Endothelial cell of umbilical vein (primary cell): ENCODE measurements around the gene SIAE. TPM values are rescaled to one million over a fixed set of nuclear protein-coding genes. Genes with fewer than 3 reads are reported as not detected.
A peak's percentile ranks its signal among the peaks of the same experiment; 100 is the strongest.

Source experiments
- BruUV-seq: library from RNA; stranded (reverse); fragments of 400-500 nt; replicated peaks from 2 replicates; lab custom pipeline; 2021; lab: Mats Ljungman, UMichigan
- CTCF ChIA-PET: fragments of 300-600, 350-600 bp; sonication (Branson Sonifier 250); formaldehyde crosslinking; loops from one replicate; lab custom pipeline; 2021; ENCODE audit warnings: antibody characterized with exemption, inconsistent platforms; lab: Charles Lee
- POLR2A ChIA-PET: fragments of 300-600, 350-600 bp; sonication (Branson Sonifier 250); formaldehyde crosslinking; loops from one replicate; lab custom pipeline; 2021; ENCODE audit warnings: antibody characterized with exemption, inconsistent platforms; lab: Charles Lee
- DNase-seq: peaks from one replicate; pipeline ENCODE4 v3.0.0-alpha.2; 2011; ENCODE audit warnings: low read depth, low spot score
- FAIRE-seq: peaks from 2 replicates; lab custom pipeline; 2011; peaks lifted over from hg19 to GRCh38; lab: Jason Lieb, UNC
- H2AFZ ChIP-seq: 2 replicates; pipeline ENCODE4 v1.6.0; 2012; ENCODE audit warnings: low read depth, low read length, control low read depth, inconsistent platforms
- H3K27ac ChIP-seq: 2 replicates; pipeline ENCODE4 v1.5.1; 2011; ENCODE audit warnings: low read depth, mild to moderate bottlenecking, control low read depth, low read length, moderate library complexity; ENCODE audit not compliant: insufficient read depth
- H3K27me3 ChIP-seq, 2 experiments: 2 replicates each; pipeline versions ENCODE4 v1.6.0 to v1.6.1; 2011; ENCODE audit warnings: low read length in 2 of 2, mixed read lengths in 1 of 2; ENCODE audit not compliant: control insufficient read depth in 2 of 2, insufficient read depth in 2 of 2
- H3K36me3 ChIP-seq, 2 experiments: 2 replicates in 1 of 2; 3 replicates in 1 of 2; pipeline ENCODE4 v1.5.1; 2011; ENCODE audit warnings: low read length in 2 of 2, mild to moderate bottlenecking in 1 of 2, moderate library complexity in 1 of 2; ENCODE audit not compliant: control insufficient read depth in 2 of 2, insufficient read depth in 2 of 2; ENCODE audit errors: extremely low read depth in 1 of 2
- H3K4me1 ChIP-seq: 3 replicates; pipeline ENCODE4 v1.5.1; 2011; ENCODE audit warnings: mild to moderate bottlenecking, low read length; ENCODE audit not compliant: control insufficient read depth, insufficient read depth; ENCODE audit errors: extremely low read depth
- H3K4me2 ChIP-seq: 2 replicates; pipeline ENCODE4 v1.6.1; 2011; ENCODE audit warnings: low read length, control low read depth, mixed read lengths; ENCODE audit not compliant: insufficient read depth
- H3K4me3 ChIP-seq, 3 experiments: fragments of 200-600 bp in 1 of 3; sonication (generic), shearing (Covaris generic) in 1 of 3; replicated peaks in 1 of 3; 2 replicates each; pipeline ENCODE4 v1.5.1; 2011 to 2016; ENCODE audit warnings: control low read depth in 3 of 3, low read length in 3 of 3, mild to moderate bottlenecking in 2 of 3, inconsistent platforms in 1 of 3, low read depth in 1 of 3, moderate library complexity in 1 of 3; ENCODE audit not compliant: insufficient read depth in 1 of 3
- H3K79me2 ChIP-seq: 2 replicates; pipeline ENCODE4 v1.6.0; 2012; ENCODE audit warnings: low read length, inconsistent platforms; ENCODE audit not compliant: control insufficient read depth, insufficient read depth
- H3K9ac ChIP-seq: replicated peaks from 2 replicates; pipeline ENCODE3; 2011; ENCODE audit warnings: low read length, control low read depth; ENCODE audit not compliant: insufficient read depth; ENCODE audit errors: extremely low read depth
- H3K9me1 ChIP-seq: replicated peaks from 3 replicates; pipeline ENCODE4 v1.6.0; 2011; ENCODE audit warnings: mild to moderate bottlenecking, low read length; ENCODE audit not compliant: control insufficient read depth, insufficient read depth; ENCODE audit errors: extremely low read depth
- H3K9me3 ChIP-seq: replicated peaks from 2 replicates; pipeline ENCODE4 v1.5.1; 2012; ENCODE audit warnings: low read length, inconsistent platforms; ENCODE audit not compliant: control insufficient read depth, insufficient read depth
- H4K20me1 ChIP-seq: replicated peaks from 2 replicates; pipeline ENCODE3; 2011; ENCODE audit warnings: mild to moderate bottlenecking, low read length; ENCODE audit not compliant: control insufficient read depth, insufficient read depth; ENCODE audit errors: extremely low read depth
- EZH2 ChIP-seq: IDR thresholded peaks from 2 replicates; pipeline ENCODE4 v1.6.1; 2012; ENCODE audit warnings: borderline replicate concordance, low read depth, mild to moderate bottlenecking, moderate library complexity, low read length, inconsistent platforms; ENCODE audit not compliant: severe bottlenecking
- FOS ChIP-seq: IDR thresholded peaks from 2 replicates; pipeline ENCODE4 v1.6.1; 2011; ENCODE audit warnings: mild to moderate bottlenecking, low read length, moderate library complexity, borderline replicate concordance; ENCODE audit not compliant: insufficient read depth
- GATA2 ChIP-seq: IDR thresholded peaks from 2 replicates; pipeline ENCODE4 v1.7.0; 2011; ENCODE audit warnings: low read depth, mild to moderate bottlenecking, moderate library complexity, mixed read lengths, low read length; ENCODE audit not compliant: insufficient read length, insufficient read depth
- JUN ChIP-seq: IDR thresholded peaks from 2 replicates; pipeline ENCODE4 v1.6.1; 2011; ENCODE audit warnings: borderline replicate concordance, low read depth; ENCODE audit not compliant: insufficient read length, insufficient read depth
- MYC ChIP-seq: IDR thresholded peaks from one replicate; pipeline ENCODE4 v1.6.1; 2011; ENCODE audit warnings: mild to moderate bottlenecking, low read depth, low read length
- POLR2A ChIP-seq: IDR thresholded peaks from 2 replicates; pipeline ENCODE4 v1.6.1; 2012; ENCODE audit warnings: low read depth, mild to moderate bottlenecking, control low read depth, low read length
- POLR2AphosphoS5 ChIP-seq: IDR thresholded peaks from 2 replicates; pipeline ENCODE4 v1.6.1; 2012; ENCODE audit warnings: low read depth, mild to moderate bottlenecking, control low read depth, low read length, moderate library complexity; ENCODE audit not compliant: insufficient read depth
- dilution Hi-C: fragments of 300-500 bp; cut with MboI; formaldehyde crosslinking; loops from one replicate; pipeline ENCODE4 v1.15.0; 2019; ENCODE audit warnings: low sequenced_read_pairs; ENCODE audit not compliant: extremely low pct_ligation_motif_present
- intact Hi-C: fragments of 100-400 bp; cut with micrococcal nuclease; formaldehyde crosslinking; loops from one replicate; pipeline ENCODE4 v1.10.0; 2022
- polyA plus RNA-seq, 4 experiments: library from polyadenylated mRNA; depleted of rRNA in 3 of 4; stranded (reverse) in 3 of 4; unstranded in 1 of 4; fragments of >200 nt; gene quantifications; 2 replicates each; pipeline versions ENCODE4 v1.2.1 to v1.2.3, GENCODE V29; 2011 to 2012; ENCODE audit warnings: missing spikeins in 1 of 4
- total RNA-seq: library from RNA; stranded (reverse); gene quantifications from 2 replicates; pipeline ENCODE4 v1.2.3, GENCODE V29; 2021
- TF ChIP-seq, protein P1 (sequence below), 2 donors: IDR thresholded peaks; 1 replicate in 1 of 2; 2 replicates in 1 of 2; pipeline ENCODE4 v1.5.1; 2011; ENCODE audit warnings: low read length in 2 of 2, mild to moderate bottlenecking in 2 of 2, moderate library complexity in 2 of 2, control low read depth in 1 of 2, inconsistent platforms in 1 of 2, low read depth in 1 of 2; ENCODE audit not compliant: insufficient read depth in 1 of 2; ENCODE audit errors: extremely low read depth in 1 of 2
- TF ChIP-seq, protein P2 (sequence below): IDR thresholded peaks from 2 replicates; pipeline ENCODE4 v1.6.1; 2011; ENCODE audit not compliant: insufficient read depth, insufficient read length

Gene SIAE
- total and polyA plus RNA-seq, 2 donors (not counting 3 experiments of a cell fraction or from before 2014, with no cell fraction given), result 16.9 to 23.9 TPM

DNA sequence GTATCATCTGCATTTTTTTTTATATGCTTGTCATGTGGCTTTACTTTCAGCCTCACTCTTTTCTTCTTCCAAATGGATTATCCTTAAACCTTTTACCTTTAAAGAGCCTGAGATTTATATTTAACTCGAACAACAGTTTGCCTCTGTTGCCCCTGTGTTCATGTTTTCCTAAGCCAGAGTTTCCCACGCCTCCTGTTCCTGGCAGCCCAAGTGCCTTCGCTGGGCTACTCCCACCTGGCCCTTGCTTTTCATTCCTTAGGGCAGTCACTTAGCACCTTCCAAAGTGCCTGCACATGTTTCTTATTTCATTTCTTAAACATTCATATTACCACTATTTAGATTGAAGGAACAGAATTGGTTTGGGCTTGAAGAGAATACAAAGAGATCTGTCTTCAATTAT is 37.6 kb downstream of the SIAE start:
- no peaks in the 10 kb centered on the region for H3K27me3 ChIP-seq
- CTCF ChIA-PET, result no interaction called here
- no peak for FAIRE-seq
- H2AFZ ChIP-seq, result no peak overlapping the region
- peaks cover 6 to 21% of the 10 kb centered on the region in 2 experiments for H3K36me3 ChIP-seq
- dilution Hi-C loops, result no loop called here
- no peaks in the 10 kb centered on the region for H4K20me1 ChIP-seq
- no peaks in the 10 kb centered on the region for H3K9me3 ChIP-seq
- BruUV-seq, result TSS peak; percentile 67
- no peak overlapping the region for H3K4me2 ChIP-seq
- no peaks in the 10 kb centered on the region for H3K79me2 ChIP-seq
- no peak overlapping the region for H3K27ac ChIP-seq
- DNase-seq, result no peak
- H3K9me1 ChIP-seq, result no peaks in the 10 kb centered on the region
- POLR2A ChIA-PET, result no interaction called here
- intact Hi-C loops, result no loop called here
- no peak overlapping the region for H3K4me3 ChIP-seq
- no peaks in the 10 kb centered on the region for H3K4me1 ChIP-seq
- TF ChIP-seq, protein P1, sequence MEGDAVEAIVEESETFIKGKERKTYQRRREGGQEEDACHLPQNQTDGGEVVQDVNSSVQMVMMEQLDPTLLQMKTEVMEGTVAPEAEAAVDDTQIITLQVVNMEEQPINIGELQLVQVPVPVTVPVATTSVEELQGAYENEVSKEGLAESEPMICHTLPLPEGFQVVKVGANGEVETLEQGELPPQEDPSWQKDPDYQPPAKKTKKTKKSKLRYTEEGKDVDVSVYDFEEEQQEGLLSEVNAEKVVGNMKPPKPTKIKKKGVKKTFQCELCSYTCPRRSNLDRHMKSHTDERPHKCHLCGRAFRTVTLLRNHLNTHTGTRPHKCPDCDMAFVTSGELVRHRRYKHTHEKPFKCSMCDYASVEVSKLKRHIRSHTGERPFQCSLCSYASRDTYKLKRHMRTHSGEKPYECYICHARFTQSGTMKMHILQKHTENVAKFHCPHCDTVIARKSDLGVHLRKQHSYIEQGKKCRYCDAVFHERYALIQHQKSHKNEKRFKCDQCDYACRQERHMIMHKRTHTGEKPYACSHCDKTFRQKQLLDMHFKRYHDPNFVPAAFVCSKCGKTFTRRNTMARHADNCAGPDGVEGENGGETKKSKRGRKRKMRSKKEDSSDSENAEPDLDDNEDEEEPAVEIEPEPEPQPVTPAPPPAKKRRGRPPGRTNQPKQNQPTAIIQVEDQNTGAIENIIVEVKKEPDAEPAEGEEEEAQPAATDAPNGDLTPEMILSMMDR (IDR thresholded peaks at IDR 0.05; ENCODE audit: extremely low read depth in 1 of 2, insufficient read depth in 1 of 2, low read depth in 1 of 2, low read length in 2 of 2), result no peak
- TF ChIP-seq GATA2, result no peak
- TF ChIP-seq, protein P2, sequence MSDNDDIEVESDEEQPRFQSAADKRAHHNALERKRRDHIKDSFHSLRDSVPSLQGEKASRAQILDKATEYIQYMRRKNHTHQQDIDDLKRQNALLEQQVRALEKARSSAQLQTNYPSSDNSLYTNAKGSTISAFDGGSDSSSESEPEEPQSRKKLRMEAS, result no peak
- no peak for TF ChIP-seq MYC
- no peak for TF ChIP-seq FOS
- no peak for TF ChIP-seq EZH2
- no peak for TF ChIP-seq POLR2A
- TF ChIP-seq JUN, result no peak
- TF ChIP-seq POLR2AphosphoS5, result no peak
- no peak overlapping the region for H3K9ac ChIP-seq
